VCaP (cell line): ENCODE results near the gene COL5A2.

Source experiments
- H3K27ac ChIP-seq: fragments of 450-650 bp; 2 replicates; pipeline ENCODE4 v1.5.1; 2017
- TF ChIP-seq, protein P1 (sequence below): fragments of 450-650 bp; conservative IDR thresholded peaks from 2 replicates; pipeline ENCODE4 v1.5.1; 2017; ENCODE audit warnings: mild to moderate bottlenecking, moderate library complexity

Gene COL5A2

DNA sequence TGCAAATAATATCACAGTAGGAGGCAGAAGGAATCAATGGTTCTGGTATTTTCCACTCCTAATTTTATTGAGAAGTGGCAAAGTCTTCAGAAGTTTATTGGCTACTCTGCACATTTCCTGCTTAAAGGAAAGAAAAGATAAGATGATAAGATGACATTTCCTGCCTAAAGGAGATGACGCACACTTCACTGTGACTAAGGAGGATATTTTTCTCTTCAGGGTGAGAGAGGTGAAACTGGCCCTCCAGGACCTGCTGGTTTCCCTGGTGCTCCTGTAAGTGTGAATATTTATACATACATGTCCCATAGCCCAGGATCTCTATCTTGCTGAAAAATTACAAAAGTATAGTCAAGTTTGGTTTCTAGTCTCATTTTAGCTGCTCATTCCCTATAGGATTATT, 177.5 kb downstream of the COL5A2 start:
- 0 out of 2 replicates have a peak overlapping the region, but pooled peaks have one; percentile 14 for H3K27ac ChIP-seq
- TF ChIP-seq, protein P1, sequence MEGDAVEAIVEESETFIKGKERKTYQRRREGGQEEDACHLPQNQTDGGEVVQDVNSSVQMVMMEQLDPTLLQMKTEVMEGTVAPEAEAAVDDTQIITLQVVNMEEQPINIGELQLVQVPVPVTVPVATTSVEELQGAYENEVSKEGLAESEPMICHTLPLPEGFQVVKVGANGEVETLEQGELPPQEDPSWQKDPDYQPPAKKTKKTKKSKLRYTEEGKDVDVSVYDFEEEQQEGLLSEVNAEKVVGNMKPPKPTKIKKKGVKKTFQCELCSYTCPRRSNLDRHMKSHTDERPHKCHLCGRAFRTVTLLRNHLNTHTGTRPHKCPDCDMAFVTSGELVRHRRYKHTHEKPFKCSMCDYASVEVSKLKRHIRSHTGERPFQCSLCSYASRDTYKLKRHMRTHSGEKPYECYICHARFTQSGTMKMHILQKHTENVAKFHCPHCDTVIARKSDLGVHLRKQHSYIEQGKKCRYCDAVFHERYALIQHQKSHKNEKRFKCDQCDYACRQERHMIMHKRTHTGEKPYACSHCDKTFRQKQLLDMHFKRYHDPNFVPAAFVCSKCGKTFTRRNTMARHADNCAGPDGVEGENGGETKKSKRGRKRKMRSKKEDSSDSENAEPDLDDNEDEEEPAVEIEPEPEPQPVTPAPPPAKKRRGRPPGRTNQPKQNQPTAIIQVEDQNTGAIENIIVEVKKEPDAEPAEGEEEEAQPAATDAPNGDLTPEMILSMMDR: no peak

DNA sequence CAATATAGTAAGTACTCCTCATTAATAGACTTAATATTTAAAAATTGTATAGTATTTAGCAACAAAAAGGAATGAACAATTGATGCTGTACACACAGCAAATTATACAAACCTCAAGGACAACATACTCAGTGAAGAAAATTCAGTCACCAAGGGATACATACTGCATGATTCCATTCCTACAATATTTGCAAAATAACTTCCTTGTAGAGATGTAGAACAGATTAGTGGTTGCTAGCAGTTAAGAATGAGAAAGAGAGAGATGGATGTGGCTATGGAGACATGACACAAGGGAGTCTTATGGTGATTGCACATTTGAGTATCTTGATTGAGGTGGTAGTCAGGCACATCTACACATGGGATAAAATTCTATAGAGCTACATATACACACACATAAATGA, 179.3 kb downstream of the COL5A2 start:
- H3K27ac ChIP-seq: no peak overlapping the region
- TF ChIP-seq, protein P1: no peak

DNA sequence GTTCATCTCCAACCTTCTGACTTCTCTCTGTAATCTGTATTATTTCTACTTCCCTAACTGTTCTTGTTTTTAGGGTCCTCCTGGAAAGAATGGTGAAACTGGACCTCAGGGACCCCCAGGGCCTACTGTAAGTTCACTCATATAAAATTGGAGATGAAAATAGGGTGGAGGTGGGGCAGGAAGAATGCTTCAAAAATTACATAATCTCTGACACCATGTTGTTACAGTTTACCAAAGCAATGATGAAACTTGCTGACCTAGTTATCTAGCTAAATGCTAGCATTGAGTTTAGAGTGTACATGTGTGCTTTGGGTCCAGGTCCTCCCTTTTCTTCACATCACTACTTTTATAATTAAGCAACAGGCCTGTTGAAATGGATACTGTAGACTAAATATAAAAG, 182.3 kb downstream of the COL5A2 start:
- H3K27ac ChIP-seq: no peak overlapping the region
- TF ChIP-seq, protein P1: no peak

DNA sequence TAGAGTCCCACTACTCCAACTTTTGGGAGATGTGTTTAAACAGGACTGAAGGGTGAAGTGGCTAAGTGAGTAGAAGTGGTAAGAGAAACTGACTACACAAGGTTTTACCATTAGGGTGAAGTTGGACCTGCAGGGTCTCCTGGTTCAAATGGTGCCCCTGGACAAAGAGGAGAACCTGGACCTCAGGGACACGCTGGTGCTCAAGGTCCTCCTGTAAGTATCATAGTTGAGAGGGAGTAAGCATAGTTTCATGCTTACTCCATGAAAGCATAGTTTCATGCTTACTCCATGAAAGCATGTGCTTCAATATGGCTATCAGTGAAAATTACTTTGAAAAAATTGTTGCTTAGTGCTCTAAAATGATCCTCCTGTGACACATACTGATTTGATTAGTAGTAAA, 186.3 kb downstream of the COL5A2 start:
- TF ChIP-seq, protein P1: no peak
- no peak overlapping the region for H3K27ac ChIP-seq

DNA sequence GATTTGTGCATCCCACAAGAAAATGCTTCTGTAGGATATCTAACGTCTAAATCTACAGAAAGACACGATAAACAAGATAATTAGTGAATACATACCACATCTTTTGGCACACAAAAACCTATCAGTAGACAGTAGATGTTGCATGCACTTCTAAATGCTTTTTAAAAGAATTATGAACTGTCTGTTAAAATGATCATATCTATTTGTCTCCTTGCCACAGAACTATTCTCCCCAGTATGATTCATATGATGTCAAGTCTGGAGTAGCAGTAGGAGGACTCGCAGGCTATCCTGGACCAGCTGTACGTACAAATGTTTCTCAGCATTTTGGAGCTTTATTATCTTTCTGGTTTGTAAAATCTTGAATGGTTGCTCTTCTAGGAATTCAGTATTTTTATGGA, 192.7 kb downstream of the COL5A2 start:
- TF ChIP-seq, protein P1: no peak
- no peak overlapping the region for H3K27ac ChIP-seq

DNA sequence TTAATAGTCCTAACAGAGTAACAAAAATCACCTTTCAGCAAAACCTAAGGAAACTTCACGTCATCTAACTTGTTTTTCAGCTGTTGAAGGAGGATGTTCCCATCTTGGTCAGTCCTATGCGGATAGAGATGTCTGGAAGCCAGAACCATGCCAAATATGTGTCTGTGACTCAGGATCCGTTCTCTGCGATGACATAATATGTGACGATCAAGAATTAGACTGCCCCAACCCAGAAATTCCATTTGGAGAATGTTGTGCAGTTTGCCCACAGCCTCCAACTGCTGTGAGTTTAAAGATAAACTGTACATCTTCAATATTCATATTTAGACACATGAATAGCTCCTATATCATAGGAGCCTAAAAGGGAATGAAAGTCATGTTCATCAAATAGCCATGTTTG, 194.9 kb downstream of the COL5A2 start:
- no peak overlapping the region for H3K27ac ChIP-seq
- TF ChIP-seq, protein P1: no peak

DNA sequence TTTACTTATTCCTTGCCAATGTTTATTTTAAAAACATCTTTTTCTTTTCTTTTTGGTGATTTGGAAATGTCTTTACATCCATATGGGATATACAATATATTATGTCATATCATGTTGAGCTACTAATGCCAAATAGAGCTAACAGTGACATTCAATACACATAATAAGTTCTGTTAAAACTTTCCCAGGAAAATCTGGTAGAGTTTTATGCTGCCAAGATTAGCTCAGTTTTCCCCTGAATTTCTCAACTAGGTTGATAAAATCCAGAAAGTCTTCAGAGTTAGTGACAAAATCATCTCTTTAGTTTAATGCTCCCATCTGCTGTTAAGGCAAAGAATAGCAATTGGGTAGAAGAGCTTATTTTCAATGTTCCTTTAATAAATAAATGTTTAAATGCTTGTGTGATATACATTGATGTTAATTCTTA, 195.5 kb downstream of the COL5A2 start:
- TF ChIP-seq, protein P1: peak; percentile 32
- H3K27ac ChIP-seq: no peak overlapping the region
